22Rv1 (cell line): ENCODE data around the gene CDC73.

Experiments used
- CTCF ChIP-seq: fragments of 450-650 bp; IDR thresholded peaks from 2 replicates; pipeline ENCODE4 v1.5.1; 2017; ENCODE audit warnings: mild to moderate bottlenecking
- ZFX ChIP-seq: fragments of 450-650 bp; IDR thresholded peaks from 2 replicates; pipeline ENCODE4 v1.6.1; 2017; ENCODE audit warnings: antibody characterized with exemption, borderline replicate concordance

- TF ChIP-seq CTCF (no peak), ZFX (no peak)
These were observed 17.3 kb upstream of the CDC73 start for GRCh38 chr1:193104502-193104906.
